Esophagus squamous epithelium (tissue), 4 donors: ENCODE measurements around the gene RPA3.

ENCODE experiments used
- POLR2A ChIP-seq, 4 donors: fragments of 450-650 bp; IDR thresholded peaks; one replicate each; pipeline ENCODE4 v1.6.1; 2017; ENCODE audit warnings: antibody characterized with exemption in 4 of 4, mild to moderate bottlenecking in 4 of 4, moderate library complexity in 3 of 4
- TF ChIP-seq, protein P1 (sequence below), 6 experiments: fragments of 450-650 bp in 4 of 6; fragments of 200-600 bp in 2 of 6; sonication (generic) in 2 of 6; IDR thresholded peaks; one replicate each; pipeline ENCODE4 v1.5.1; 2016 to 2019; ENCODE audit warnings: antibody characterized with exemption in 6 of 6, mild to moderate bottlenecking in 4 of 6, moderate library complexity in 4 of 6

DNA sequence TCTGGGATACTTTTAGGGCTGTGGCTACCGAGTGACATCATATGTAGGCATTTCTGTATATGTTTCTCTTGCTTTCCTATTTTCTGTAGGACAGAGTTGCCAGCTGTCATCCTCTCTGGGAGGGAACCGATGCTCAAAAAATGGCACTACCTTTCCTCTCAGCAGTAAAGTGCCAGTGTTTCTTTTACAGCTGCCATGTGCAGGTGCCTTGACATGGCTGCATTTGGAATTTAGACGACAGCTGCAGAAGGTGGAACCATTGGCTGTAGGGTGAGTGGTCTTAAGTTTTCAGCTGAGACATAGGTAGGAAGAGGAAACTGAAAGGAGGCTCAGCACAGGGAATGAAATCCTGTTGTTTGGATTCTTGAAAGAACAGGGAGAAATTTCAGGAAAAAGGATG lies 20.2 kb upstream of the RPA3 start:
- TF ChIP-seq, protein P1, sequence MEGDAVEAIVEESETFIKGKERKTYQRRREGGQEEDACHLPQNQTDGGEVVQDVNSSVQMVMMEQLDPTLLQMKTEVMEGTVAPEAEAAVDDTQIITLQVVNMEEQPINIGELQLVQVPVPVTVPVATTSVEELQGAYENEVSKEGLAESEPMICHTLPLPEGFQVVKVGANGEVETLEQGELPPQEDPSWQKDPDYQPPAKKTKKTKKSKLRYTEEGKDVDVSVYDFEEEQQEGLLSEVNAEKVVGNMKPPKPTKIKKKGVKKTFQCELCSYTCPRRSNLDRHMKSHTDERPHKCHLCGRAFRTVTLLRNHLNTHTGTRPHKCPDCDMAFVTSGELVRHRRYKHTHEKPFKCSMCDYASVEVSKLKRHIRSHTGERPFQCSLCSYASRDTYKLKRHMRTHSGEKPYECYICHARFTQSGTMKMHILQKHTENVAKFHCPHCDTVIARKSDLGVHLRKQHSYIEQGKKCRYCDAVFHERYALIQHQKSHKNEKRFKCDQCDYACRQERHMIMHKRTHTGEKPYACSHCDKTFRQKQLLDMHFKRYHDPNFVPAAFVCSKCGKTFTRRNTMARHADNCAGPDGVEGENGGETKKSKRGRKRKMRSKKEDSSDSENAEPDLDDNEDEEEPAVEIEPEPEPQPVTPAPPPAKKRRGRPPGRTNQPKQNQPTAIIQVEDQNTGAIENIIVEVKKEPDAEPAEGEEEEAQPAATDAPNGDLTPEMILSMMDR (IDR thresholded peaks at IDR 0.05): no peak
- no peak for TF ChIP-seq POLR2A (IDR thresholded peaks at IDR 0.05)
